ENCODE measurements around the gene LURAP1L. TPM values are rescaled to one million over a fixed set of nuclear protein-coding genes. Genes with fewer than 3 reads are reported as not detected.

The LURAP1L gene
- total RNA-seq, 3 donors from 2014 or later (not counting 1 experiment from before 2014, with no cell fraction given): not detected

DNA sequence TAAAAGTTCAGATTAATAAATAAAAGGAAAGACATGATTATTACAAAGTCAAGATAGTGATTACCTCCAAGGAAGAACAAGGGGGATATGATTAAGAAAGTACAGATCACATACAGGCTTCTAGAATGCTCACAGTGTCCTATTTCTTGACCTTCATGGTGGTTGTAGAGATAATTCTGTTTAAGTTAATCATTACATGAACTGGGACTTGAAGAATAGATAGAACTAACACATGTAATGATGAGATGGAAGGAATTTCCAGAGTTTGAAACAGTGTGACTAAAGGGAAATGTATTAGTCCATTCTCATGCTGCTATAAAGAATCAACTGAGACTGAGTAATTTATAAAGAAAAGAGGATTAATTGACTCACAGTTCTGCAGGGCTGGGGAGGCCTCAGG lies 72.7 kb downstream of the LURAP1L start:
- H3K27ac ChIP-seq (ENCODE audit: low read length): no peak overlapping the region
- H3K36me3 ChIP-seq (ENCODE audit: control insufficient read depth, insufficient read depth, low read length): no peaks in the 10 kb centered on the region
- no peak overlapping the region for H3K4me3 ChIP-seq (ENCODE audit: low read length)
- intact Hi-C loops (cut with micrococcal nuclease): no loop called here
- ATAC-seq (no peak), DNase-seq (no peak)
- H3K4me3 Mint-ChIP-seq: no peak overlapping the region
- no peaks in the 10 kb centered on the region for H3K27me3 Mint-ChIP-seq (ENCODE audit: low read depth in 2 of 2)
- no peaks in the 10 kb centered on the region for H3K27me3 ChIP-seq (ENCODE audit: control insufficient read depth, insufficient read depth, low read length)
- no peaks in the 10 kb centered on the region for H3K4me1 ChIP-seq (ENCODE audit: control insufficient read depth, insufficient read depth, low read length)
- TF ChIP-seq, protein P1, sequence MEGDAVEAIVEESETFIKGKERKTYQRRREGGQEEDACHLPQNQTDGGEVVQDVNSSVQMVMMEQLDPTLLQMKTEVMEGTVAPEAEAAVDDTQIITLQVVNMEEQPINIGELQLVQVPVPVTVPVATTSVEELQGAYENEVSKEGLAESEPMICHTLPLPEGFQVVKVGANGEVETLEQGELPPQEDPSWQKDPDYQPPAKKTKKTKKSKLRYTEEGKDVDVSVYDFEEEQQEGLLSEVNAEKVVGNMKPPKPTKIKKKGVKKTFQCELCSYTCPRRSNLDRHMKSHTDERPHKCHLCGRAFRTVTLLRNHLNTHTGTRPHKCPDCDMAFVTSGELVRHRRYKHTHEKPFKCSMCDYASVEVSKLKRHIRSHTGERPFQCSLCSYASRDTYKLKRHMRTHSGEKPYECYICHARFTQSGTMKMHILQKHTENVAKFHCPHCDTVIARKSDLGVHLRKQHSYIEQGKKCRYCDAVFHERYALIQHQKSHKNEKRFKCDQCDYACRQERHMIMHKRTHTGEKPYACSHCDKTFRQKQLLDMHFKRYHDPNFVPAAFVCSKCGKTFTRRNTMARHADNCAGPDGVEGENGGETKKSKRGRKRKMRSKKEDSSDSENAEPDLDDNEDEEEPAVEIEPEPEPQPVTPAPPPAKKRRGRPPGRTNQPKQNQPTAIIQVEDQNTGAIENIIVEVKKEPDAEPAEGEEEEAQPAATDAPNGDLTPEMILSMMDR (IDR thresholded peaks at IDR 0.05): no peak
- H3K9me3 ChIP-seq (ENCODE audit: control insufficient read depth, insufficient read depth, low read length): no peaks in the 10 kb centered on the region
- H3K27ac Mint-ChIP-seq: no peak overlapping the region
- H3K9me3 Mint-ChIP-seq: peaks cover 13 to 15% of the 10 kb centered on the region in 2 donors
- H3K36me3 Mint-ChIP-seq: no peaks in the 10 kb centered on the region
- no peaks in the 10 kb centered on the region for H3K4me1 Mint-ChIP-seq

GRCh38 chr9:12849486-12850003 lies 74.7 kb downstream of the LURAP1L start:
- intact Hi-C loops (cut with micrococcal nuclease): no loop called here
- no CpG with 5 or more reads among the region's 1 CpG for WGBS (ENCODE audit: insufficient coverage)

DNA sequence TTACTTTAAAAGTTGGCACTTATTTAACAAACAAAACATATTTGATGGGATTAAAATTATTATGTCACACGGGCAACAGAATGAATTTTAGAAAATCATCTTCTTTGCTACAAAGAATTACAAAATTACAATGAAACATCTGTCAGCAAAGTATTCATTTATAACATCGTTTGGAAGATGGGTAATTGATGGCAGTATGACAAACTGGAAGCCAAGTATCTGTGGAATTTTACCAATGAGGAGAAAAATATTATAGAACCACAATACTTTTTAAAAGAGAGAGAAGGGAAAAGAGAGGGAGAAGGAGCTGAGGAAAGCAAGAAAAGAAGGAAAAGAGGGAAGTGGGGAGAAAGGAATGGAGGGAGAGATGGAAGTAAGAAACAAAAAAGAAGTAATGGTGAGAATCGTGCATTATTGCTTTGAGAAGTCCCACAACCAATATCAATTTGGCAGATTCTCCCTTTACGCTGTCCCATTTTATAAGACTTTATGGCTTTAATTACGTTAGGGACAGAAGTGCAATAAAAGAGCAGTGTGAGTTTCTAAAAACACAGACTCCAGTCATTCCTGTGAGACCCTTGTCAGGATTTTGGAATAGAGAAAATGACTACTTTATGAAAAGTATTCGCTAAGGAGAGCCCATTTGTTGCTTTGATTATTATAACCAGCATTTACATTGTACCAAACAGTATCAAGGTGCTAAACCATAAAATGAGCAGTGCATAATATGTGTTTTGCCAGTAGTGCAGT lies 76.7 kb downstream of the LURAP1L start:
- no peaks in the 10 kb centered on the region for H3K4me1 ChIP-seq (ENCODE audit: control insufficient read depth, insufficient read depth, low read length)
- ATAC-seq (no peak), DNase-seq (no peak)
- no peaks in the 10 kb centered on the region for H3K9me3 ChIP-seq (ENCODE audit: control insufficient read depth, insufficient read depth, low read length)
- intact Hi-C loops (cut with micrococcal nuclease): no loop called here
- Mint-ChIP-seq H3K27ac (no peak overlapping the region), H3K27me3 (ENCODE audit: low read depth in 2 of 2) (no peaks in the 10 kb centered on the region), H3K9me3 (peaks cover 13 to 20% of the 10 kb centered on the region in 2 donors), H3K4me1 (no peaks in the 10 kb centered on the region), H3K36me3 (no peaks in the 10 kb centered on the region), H3K4me3 (no peak overlapping the region)
- H3K27me3 ChIP-seq (ENCODE audit: control insufficient read depth, insufficient read depth, low read length): no peaks in the 10 kb centered on the region
- no peak overlapping the region for H3K27ac ChIP-seq (ENCODE audit: low read length)
- no peak overlapping the region for H3K4me3 ChIP-seq (ENCODE audit: low read length)
- 90% methylated on average over 3 of the region's 6 CpGs for WGBS (ENCODE audit: insufficient coverage)
- H3K36me3 ChIP-seq (ENCODE audit: control insufficient read depth, insufficient read depth, low read length): no peaks in the 10 kb centered on the region
- TF ChIP-seq, protein P1 (IDR thresholded peaks at IDR 0.05): no peak

More at GRCh38 chr9:12849486-12850003, 74.7 kb downstream of the LURAP1L start:
- Histone ChIP-seq H3K27ac (ENCODE audit: low read length) (no peak overlapping the region), H3K4me3 (ENCODE audit: low read length) (no peak overlapping the region), H3K4me1 (ENCODE audit: control insufficient read depth, insufficient read depth, low read length) (no peaks in the 10 kb centered on the region), H3K9me3 (ENCODE audit: control insufficient read depth, insufficient read depth, low read length) (no peaks in the 10 kb centered on the region), H3K36me3 (ENCODE audit: control insufficient read depth, insufficient read depth, low read length) (no peaks in the 10 kb centered on the region), H3K27me3 (ENCODE audit: control insufficient read depth, insufficient read depth, low read length) (no peaks in the 10 kb centered on the region)
- TF ChIP-seq, protein P1 (IDR thresholded peaks at IDR 0.05): no peak
- H3K9me3 Mint-ChIP-seq: peaks cover 12 to 14% of the 10 kb centered on the region in 2 donors
- H3K27me3 Mint-ChIP-seq (ENCODE audit: low read depth in 2 of 2): no peaks in the 10 kb centered on the region
- ATAC-seq: no peak
- DNase-seq: no peak
- no peaks in the 10 kb centered on the region for H3K4me1 Mint-ChIP-seq
- no peak overlapping the region for H3K27ac Mint-ChIP-seq
- H3K36me3 Mint-ChIP-seq: no peaks in the 10 kb centered on the region
- H3K4me3 Mint-ChIP-seq: no peak overlapping the region
